OCI-LY3 (cell line): Measurements from ENCODE around the gene RFX3.

Experiments used
- EZH2phosphoT487 ChIP-seq: fragments of 200-600 bp; shearing (Covaris generic); IDR thresholded peaks from 2 replicates; pipeline ENCODE4 v1.6.1; 2018; ENCODE audit warnings: antibody characterized with exemption, mixed run types, low read depth
- TF ChIP-seq, protein P1 (sequence below): fragments of 200-600, 300-600 bp; sonication (generic); IDR thresholded peaks from 2 replicates; pipeline ENCODE4 v1.5.1; 2014; ENCODE audit warnings: antibody characterized with exemption, low read length, low read depth

DNA sequence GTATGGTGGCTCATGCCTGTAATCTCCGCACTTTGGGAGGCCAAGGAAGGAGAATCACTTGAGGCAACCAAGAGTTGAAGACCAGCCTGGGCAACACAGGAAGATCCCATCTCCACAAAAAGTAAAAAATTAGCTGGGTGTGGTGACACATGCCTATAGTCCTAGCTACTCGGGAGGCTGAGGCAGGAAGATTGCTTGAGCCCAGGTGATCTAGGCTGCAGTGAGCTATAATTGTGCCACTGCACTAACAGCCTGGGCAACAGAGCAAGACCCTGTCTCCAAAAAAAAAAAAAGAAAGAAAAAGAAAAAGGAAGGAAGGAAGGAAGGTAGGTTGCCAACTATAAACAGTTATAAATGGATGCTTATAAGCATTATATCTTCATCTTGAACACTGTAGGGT, 51.0 kb downstream of the RFX3 start:
- TF ChIP-seq, protein P1, sequence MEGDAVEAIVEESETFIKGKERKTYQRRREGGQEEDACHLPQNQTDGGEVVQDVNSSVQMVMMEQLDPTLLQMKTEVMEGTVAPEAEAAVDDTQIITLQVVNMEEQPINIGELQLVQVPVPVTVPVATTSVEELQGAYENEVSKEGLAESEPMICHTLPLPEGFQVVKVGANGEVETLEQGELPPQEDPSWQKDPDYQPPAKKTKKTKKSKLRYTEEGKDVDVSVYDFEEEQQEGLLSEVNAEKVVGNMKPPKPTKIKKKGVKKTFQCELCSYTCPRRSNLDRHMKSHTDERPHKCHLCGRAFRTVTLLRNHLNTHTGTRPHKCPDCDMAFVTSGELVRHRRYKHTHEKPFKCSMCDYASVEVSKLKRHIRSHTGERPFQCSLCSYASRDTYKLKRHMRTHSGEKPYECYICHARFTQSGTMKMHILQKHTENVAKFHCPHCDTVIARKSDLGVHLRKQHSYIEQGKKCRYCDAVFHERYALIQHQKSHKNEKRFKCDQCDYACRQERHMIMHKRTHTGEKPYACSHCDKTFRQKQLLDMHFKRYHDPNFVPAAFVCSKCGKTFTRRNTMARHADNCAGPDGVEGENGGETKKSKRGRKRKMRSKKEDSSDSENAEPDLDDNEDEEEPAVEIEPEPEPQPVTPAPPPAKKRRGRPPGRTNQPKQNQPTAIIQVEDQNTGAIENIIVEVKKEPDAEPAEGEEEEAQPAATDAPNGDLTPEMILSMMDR = no peak
- no peak for TF ChIP-seq EZH2phosphoT487
